NCI-H526 treated with DMSO at 0.1 percent for 48 hours (cell line): ENCODE data around the gene BEST2.

Experiments
- DNase-seq: peaks from one replicate; lab custom pipeline; 2025; lab: John Stamatoyannopoulos, UW

BEST2 gene

DNA sequence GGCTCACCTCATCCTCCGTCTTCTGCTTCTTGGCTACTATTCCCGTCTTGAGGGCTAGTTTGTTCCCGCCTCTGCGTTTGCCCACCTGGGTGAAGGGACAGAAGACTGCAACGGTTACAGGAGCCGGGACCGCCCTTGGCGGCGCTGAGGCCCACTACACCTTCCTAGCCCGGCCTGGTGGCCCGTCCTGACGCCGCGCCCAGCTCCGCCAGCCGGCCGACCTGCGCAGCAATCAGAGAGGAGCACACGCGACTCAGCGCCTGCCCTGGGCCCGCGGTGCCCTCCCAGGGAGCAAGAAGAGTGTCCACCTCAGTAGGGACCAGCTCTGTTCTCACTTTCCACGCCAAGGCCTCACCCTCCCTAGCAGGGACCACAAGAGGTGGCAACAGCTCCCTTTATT is 20.3 kb upstream of the BEST2 start:
- DNase-seq: no peak

GRCh38 chr19:12733369-12734214 is 18.0 kb upstream of the BEST2 start:
- no peak for DNase-seq

DNA sequence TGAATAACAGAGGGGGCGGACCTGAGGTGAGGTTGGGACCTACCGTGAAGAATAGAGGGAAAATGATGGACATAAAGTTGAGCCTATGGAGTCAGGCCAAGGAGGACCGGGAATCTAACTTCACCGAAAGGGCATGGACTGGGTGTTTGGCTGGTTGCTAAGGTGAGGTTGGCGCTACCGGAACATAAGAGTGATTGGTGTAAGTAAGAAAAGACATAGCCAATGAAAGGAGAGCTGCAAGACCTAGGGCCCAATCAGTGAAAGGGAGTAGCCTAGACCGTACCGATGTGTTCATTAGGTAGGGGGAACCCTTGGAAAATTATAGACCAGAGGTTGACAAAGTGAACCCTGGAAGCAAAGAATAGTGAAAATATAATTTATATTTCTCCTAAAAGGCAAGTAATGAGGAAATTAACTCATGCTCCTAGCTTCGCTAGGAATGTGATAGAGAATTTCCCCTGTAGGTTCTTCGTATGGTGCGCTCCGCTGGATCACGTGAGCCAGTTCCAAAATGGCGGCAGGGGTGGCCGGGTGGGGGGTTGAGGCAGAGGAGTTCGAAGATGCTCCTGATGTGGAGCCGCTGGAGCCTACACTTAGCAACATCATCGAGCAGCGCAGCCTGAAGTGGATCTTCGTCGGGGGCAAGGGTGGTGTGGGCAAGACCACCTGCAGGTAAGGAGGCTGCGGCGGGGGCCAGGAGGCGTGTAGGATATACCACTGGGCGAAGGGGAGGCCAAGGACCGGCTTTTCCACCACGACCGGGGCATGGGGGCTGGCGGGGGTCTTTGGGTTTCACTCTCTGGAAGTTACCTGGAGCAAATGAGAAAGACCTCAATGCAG is 14.4 kb upstream of the BEST2 start, which contains the start of gene GET3:
TSS of gene GET3 (plus strand) at position 503 of the 840 bp plus-strand sequence. CDS start at position 512, 9 bp downstream.
- peak; percentile 99 for DNase-seq

DNA sequence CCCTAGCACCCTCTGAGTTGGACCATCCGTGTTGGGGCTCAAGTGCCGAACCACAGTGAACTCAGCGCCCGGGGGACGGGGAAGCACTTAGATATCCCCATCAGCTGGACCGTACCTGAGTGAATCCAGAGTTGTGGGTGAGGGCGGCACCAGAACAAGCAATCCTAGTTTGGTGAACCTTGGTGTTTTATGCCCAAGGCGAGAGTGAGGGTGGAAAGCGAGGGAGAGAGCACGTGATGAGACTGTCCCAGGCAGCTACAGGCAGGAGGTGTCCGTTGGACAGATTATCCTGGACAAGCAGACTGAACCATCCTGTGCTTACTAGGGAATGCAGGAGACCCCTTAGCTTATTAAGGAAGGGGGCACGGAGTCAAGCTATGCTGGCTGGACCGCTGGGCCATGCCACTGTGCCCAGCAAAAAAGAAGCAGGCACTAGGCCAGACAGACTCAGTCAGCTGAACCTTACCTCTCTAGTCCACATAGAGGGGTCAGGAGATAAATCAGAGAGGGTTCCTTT is 13.7 kb upstream of the BEST2 start:
- DNase-seq: no peak

- DNase-seq: no peak
Measured at GRCh38 chr19:12745166-12745897, 6.3 kb upstream of the BEST2 start.

GRCh38 chr19:12748489-12748888 is 3.1 kb upstream of the BEST2 start:
- no peak for DNase-seq

- DNase-seq: peak; percentile 8
Measured at GRCh38 chr19:12749938-12750521, 1.6 kb upstream of the BEST2 start.

- DNase-seq: no peak
Measured at GRCh38 chr19:12750851-12751250, 740 bp upstream of the BEST2 start.

GRCh38 chr19:12752056-12752781 is 628 bp downstream of the BEST2 start:
- no peak for DNase-seq

GRCh38 chr19:12754465-12755196 is 3.0 kb downstream of the BEST2 start:
- no peak for DNase-seq

GRCh38 chr19:12756150-12756883 is 4.7 kb downstream of the BEST2 start:
- no peak for DNase-seq

- DNase-seq: peak; percentile 26
Measured at GRCh38 chr19:12757544-12758274, 6.1 kb downstream of the BEST2 start.

DNA sequence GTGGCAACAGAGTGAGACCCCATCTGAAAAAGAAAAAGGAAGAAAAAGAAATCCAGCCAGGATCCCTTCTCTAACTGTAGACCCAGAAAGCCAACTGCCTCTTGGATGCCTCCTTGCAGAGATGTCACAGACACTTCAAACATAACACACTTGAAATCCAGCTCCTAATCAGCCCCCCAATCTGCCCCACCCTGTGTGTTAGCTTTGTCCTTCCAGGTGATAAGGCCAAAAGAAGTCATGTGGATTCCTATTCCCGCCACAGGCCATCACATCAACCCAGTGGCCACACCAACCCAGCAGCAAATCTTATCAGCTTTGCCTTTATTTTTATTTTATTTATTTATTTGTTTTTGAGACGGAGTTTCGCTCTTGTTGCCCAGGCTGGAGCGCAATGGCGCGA is 8.1 kb downstream of the BEST2 start:
- DNase-seq: no peak

- no peak for DNase-seq
Measured at GRCh38 chr19:12763100-12763499, 11.5 kb downstream of the BEST2 start.

DNA sequence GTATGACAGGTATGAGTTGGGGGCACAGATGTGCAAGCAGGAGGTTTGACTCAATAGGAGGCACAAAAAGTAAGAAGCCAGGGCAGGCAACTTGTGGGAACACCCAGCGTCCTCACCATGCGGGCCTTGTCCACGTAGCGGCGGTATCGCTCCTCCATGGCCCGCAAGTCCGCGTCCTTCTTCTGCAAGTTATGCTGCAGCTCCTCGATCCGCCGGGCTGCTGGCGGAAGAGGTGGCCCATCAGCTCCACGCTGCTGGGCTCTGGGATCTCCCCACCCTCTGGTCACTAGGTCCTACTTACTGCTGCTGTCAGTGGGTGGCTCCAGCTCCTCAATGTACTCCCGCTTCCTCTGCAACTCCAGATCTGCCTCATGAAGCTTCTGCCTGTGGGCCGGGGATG is 13.1 kb downstream of the BEST2 start:
- DNase-seq: no peak

GRCh38 chr19:12766051-12766521 is 14.5 kb downstream of the BEST2 start:
- DNase-seq: peak; percentile 10

- no peak for DNase-seq
Measured at GRCh38 chr19:12767150-12767549, 15.6 kb downstream of the BEST2 start.

DNA sequence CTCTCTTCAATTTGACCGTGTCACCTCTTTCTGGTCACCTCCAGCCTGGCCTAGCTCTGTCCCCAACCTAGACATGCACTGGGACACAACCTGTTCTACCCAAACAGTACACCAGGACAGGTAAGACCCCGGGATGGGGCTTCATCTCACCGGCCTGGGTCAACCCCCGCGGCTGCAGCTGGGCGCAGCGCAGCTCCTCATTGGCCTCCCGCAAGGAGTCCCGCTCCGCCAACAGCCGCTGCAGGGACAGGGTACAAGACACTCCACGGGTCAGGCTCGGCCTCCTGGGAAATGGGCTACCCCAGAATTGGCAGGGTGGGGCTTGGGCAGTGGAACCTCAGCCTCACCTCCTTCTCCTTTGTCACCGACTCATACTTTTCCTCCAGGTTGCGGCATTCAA is 16.1 kb downstream of the BEST2 start:
- no peak for DNase-seq

GRCh38 chr19:12769689-12770088 is 18.1 kb downstream of the BEST2 start:
- peak; percentile 17 for DNase-seq
